Measurements from ENCODE around the gene CPED1.

DNA sequence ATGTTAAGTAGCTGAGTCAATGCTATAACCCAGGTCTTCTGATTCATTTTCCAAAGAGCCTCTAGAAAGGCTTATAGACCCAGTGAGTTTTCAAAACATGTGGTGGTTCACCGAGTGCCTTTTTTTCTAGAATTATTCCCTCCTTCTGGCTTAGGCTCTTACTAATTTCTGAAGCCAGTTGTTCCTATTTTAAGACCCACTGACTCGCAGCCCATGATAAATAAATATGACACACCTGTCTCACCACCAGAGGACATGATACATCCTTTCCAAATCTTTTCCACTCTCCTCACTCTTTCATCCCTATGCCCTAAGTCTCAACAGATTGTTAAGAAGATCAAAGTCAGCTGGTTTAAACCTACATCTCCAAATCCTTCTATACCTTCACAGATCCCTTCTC, 214.3 kb downstream of the CPED1 start:
- TF ChIP-seq, protein P1, sequence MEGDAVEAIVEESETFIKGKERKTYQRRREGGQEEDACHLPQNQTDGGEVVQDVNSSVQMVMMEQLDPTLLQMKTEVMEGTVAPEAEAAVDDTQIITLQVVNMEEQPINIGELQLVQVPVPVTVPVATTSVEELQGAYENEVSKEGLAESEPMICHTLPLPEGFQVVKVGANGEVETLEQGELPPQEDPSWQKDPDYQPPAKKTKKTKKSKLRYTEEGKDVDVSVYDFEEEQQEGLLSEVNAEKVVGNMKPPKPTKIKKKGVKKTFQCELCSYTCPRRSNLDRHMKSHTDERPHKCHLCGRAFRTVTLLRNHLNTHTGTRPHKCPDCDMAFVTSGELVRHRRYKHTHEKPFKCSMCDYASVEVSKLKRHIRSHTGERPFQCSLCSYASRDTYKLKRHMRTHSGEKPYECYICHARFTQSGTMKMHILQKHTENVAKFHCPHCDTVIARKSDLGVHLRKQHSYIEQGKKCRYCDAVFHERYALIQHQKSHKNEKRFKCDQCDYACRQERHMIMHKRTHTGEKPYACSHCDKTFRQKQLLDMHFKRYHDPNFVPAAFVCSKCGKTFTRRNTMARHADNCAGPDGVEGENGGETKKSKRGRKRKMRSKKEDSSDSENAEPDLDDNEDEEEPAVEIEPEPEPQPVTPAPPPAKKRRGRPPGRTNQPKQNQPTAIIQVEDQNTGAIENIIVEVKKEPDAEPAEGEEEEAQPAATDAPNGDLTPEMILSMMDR (IDR thresholded peaks at IDR 0.05): no peak
- TF ChIP-seq POLR2A (IDR thresholded peaks at IDR 0.05): no peak

Measured in vagina (tissue), 2 donors.